Neural progenitor cell (in vitro differentiated cells): ENCODE measurements around the gene S100A7A.

Source experiments
- EZH2 ChIP-seq: fragments of 200-600 bp; sonication (generic); IDR thresholded peaks from 2 replicates; pipeline ENCODE4 v1.6.1; 2017; ENCODE audit warnings: antibody characterized with exemption, mild to moderate bottlenecking, moderate library complexity
- EZH2phosphoT487 ChIP-seq: fragments of 200-600 bp; sonication (generic); IDR thresholded peaks from 2 replicates; pipeline ENCODE4 v1.6.1; 2017; ENCODE audit warnings: antibody characterized with exemption
- TF ChIP-seq, protein P1 (sequence below): fragments of 200-600 bp; sonication (generic); IDR thresholded peaks from 2 replicates; pipeline ENCODE4 v1.5.1; 2017; ENCODE audit warnings: antibody characterized with exemption, mild to moderate bottlenecking

- TF ChIP-seq, protein P1, sequence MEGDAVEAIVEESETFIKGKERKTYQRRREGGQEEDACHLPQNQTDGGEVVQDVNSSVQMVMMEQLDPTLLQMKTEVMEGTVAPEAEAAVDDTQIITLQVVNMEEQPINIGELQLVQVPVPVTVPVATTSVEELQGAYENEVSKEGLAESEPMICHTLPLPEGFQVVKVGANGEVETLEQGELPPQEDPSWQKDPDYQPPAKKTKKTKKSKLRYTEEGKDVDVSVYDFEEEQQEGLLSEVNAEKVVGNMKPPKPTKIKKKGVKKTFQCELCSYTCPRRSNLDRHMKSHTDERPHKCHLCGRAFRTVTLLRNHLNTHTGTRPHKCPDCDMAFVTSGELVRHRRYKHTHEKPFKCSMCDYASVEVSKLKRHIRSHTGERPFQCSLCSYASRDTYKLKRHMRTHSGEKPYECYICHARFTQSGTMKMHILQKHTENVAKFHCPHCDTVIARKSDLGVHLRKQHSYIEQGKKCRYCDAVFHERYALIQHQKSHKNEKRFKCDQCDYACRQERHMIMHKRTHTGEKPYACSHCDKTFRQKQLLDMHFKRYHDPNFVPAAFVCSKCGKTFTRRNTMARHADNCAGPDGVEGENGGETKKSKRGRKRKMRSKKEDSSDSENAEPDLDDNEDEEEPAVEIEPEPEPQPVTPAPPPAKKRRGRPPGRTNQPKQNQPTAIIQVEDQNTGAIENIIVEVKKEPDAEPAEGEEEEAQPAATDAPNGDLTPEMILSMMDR = no peak
- TF ChIP-seq EZH2phosphoT487 (no peak), EZH2 (no peak)
These were observed 20.9 kb downstream of the S100A7A start for GRCh38 chr1:153437236-153437635.
